Activated naive CD4-positive, alpha-beta T cell (primary cell): ENCODE results near the gene GRIN2C.

Experiments used
- DNase-seq, 4 experiments: peaks; one replicate each; lab custom pipeline; 2025; lab: John Stamatoyannopoulos, UW

Gene GRIN2C

DNA sequence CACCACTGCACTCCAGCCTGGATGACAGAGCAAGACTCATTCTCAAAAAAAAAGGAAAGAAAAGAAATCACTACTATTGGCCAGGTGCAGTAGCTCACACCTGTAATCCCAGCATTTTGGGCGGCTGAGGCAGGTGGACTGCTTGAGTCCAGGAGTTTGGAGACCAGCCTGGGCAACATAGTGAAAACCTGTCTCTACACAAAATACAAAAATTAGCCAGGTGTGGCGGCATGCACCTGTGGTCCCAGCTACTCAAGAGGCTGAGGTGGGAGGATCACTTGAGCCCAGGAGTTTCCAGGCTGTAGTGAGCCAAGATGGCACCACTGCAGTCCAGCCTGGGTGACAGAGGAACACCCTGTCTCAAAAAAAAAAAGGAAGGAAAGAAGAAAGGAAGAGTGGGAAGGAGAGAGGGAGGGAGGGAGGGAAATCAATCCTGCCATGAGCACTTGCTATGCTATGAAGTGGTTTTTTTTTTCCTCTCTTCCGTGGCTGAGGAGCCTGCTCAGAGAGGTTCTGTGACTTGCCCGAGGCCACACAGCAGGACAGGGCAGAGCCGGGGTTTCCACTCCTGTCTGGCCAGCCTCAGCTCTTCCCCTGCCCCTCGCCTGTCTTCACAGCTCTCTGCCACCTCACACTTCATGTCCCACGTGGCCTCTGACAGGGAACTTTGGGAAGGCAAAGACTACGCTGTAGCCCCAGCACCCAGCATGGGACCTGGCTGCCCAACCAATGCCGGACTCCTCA is 10.9 kb downstream of the GRIN2C start:
- no peak for DNase-seq

DNA sequence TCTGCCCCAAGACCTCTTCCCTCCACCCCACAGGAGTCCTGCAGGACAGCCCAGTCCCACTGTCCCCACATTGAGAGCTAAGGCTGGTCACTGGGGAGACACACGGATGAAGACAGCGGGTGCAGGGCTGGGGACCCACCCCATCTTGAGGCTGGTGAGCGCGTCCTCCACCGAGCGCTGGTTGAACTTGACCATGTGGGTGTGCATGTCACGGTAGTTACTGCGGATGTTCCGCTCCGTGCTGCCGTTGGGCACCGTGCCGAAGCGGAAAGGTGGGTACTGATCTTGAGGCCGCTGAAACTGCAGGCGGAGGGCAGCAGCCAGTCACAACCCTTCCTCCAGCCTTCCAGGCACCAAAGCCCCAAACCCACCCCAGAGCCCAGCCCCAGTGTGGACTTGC is 13.1 kb downstream of the GRIN2C start:
- no peak for DNase-seq

DNA sequence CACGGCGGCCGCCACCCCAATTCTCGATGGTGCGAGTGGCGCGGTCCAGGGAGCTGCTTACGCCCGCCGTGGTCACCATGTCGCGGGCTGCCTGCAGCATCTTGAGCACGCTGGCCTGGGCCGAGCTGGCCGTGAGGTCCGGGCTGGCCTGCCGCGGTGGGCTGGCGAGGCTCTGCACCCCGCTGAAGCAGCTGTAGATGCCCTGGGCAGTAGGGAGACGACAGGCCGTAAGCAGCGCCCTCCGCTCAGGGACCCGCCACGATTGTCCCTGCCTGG is 16.4 kb downstream of the GRIN2C start:
- no peak for DNase-seq

GRCh38 chr17:74842599-74843351 is 16.9 kb downstream of the GRIN2C start:
- DNase-seq: no peak

- DNase-seq: no peak
These were observed 17.5 kb downstream of the GRIN2C start for GRCh38 chr17:74842146-74842598.

- DNase-seq: no peak
These were observed 18.6 kb downstream of the GRIN2C start for GRCh38 chr17:74840989-74841666.

DNA sequence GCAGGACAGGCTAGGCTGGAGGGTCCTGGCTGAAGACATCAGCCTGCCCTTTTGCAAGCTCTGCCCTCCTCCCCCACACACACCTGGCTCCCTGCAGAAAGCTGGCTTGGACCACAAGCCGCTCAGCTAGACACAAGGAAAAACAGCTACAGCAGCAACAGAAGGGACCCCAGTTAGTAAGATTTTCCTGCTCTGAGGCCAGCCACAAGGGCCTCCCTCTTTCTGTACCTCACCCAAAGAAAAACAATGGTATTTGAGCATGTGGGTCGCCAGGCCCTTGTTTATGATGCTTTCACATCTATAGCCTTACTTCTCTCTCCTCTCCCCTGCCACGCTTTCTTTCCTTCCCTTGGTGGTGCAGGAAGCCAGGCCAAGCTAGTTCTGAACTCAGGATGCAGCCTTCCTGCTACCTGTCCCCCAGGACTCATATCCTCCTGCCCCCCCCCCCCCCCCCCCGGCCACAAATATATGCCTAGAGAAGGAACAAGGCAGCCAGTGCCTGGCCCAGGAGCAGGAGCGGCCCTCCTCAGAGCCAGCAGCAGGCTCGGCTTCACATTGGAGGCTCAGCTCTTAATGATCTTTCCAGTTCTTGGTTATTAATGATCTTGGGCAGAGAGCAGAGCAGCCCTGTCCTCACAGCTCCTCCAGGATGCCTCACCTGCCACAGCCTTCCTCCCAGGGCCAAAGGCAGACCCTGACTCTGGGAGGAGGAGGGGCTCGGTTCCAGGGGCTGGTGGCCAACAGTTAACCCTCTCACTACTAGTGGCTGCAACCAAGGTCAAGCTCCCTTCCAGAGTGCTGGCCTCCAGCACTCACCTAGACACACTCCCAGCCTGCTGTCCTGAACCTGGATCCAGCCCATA is 19.5 kb downstream of the GRIN2C start:
- DNase-seq: no peak

DNA sequence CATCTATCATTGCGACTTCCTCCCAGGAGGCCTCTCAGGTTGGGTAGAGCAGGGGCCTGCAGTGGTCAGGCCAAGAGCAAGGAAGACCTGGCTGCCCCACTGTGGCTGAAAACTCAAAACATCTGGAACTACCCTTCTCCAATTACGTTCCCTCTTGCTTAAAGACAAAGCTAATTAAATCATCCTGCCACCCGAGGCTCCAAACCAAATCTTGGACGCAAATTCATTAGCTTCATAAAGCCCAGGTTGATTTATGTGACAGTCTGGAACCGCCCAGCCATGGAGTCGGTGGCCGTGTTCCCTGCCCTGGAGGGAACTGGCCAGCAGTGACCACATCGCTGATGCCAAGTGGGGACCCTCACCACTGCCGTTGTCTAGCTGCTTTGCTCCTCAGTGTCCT is 21.4 kb downstream of the GRIN2C start:
- DNase-seq: no peak

DNA sequence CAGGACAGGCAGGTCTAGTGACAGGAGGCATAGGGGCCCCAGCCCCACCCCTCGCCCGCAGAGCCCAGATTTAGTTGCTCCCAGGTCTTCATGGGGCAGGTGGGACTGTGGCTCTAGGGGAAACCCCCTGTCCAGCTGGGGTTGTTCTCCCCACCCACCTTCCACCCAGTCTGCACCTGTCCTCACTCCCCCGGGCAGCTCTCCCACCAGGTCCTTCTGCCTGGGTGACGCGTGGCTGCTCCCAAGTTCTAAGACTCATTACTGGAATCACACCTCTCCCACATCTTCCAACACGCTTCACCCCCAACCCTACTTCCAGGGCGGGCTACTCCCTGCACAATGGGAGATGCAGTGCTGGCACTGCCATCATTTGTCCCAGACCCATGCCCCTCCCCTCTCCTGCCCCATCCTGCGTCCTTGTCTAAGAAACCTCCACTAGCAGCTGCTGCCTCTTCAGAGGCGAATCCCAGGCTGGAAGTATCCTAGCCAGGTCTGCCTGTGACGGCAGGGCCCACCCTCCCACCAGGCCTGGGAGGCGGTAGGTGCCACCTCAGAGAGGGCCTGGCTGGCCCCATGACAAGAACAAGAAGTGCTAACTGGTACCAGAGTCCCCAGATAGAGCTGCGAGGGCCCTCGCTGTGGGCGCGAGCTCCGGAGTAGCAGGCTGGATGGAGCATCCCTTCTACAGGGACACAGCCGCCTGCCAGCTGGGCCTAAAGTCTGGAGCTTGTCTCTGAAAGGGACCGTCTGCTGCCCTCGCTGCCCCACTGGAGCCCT is 22.8 kb downstream of the GRIN2C start:
- DNase-seq: no peak

- DNase-seq: no peak
These were observed 23.5 kb downstream of the GRIN2C start for GRCh38 chr17:74836191-74836590.

GRCh38 chr17:74833501-74834377 is 25.9 kb downstream of the GRIN2C start:
- DNase-seq: no peak

DNA sequence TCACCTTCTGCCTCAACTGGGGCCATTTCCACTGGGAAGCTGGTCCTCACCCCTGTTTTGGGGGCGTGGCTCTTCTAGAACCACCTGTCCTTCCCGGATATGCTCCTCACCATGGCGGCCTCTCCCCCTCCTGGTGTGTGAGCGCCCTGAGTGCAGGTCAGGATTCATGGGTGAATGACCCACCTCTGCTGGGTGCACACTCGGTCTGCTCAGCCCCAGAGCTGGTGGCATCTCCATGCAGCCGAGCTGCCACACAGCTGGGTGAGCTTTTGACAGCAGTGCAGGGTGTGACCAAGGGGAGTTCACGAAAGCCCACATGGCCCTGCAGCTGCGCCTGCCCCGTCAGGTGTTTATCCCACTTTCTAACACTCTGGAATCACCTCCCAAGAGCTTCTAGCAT is 27.3 kb downstream of the GRIN2C start:
- no peak for DNase-seq

DNA sequence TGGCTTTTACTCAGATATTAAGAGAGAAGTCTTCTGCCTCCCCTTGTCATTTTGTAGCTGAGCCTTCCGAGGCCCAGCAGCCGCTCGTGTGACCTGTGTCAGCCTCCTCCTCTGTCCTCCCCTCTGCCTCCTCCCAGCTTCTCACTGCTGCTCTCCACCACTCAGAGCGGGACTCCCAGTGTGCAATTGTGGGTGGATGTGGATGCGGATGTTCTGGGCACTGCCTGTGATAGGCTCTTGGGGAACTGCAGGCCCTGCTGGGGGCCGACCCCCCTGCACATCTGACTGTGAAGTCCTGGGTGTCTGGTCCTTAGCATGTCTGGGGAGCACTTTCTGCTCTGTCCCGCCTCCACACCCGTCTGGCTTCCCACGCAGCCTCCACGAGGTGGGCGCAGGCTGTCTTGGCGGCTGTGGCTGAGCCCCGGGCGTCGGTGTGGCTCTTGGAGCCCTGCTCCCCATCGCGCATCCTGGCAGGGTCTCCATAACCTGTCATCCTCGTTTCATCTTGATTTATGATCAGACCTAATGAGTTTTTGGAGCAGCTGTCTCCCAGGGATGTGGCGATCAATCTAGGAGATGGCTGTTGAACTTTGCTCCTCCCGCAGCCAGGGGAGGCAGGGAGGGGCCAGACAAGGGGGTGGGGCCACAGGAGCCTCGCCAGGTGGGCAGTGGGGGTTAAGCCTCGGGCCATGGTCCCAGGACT is 28.1 kb downstream of the GRIN2C start:
- DNase-seq: no peak

GRCh38 chr17:74830861-74831260 is 28.8 kb downstream of the GRIN2C start:
- no peak for DNase-seq

- no peak for DNase-seq
These were observed 31.9 kb downstream of the GRIN2C start for GRCh38 chr17:74827800-74828199.

DNA sequence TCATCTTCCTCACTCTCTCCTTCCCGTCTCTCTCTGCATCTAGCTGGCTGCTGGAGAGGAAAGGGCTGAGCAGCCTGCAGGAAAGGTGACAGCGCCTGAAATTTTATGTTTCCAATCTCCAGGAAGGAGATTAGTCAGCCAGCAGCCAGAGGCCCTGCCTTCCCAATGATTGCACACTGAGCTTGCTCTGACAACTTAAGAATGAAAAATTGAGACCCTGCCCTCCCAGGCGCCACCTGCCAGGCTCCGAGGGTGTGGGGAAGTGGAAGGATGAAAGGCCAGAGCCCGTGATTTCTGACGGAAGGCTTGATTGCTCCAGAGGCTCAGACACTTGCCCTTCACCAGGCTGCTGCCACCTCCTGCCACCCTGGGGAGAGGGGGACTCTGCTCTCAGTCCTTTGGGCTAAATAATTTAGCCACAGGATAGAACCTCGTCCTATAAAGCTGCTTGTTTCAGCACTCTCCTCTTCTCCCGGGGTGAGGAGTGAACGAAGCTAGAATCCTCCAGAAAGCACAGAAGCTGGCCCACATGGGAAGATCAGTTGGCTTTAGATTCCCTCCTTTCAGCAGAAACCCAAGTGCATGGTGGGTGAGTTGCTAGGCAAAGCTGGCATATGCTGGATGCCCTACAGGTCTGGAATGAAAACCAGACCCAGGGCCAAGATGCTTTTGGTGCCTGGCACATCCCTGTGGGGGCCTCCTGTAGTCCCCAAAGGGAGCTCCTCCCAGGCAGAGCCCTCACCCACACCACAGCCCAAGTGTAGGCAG is 33.5 kb downstream of the GRIN2C start:
- no peak for DNase-seq

- no peak for DNase-seq
These were observed 34.6 kb downstream of the GRIN2C start for GRCh38 chr17:74824961-74825627.

DNA sequence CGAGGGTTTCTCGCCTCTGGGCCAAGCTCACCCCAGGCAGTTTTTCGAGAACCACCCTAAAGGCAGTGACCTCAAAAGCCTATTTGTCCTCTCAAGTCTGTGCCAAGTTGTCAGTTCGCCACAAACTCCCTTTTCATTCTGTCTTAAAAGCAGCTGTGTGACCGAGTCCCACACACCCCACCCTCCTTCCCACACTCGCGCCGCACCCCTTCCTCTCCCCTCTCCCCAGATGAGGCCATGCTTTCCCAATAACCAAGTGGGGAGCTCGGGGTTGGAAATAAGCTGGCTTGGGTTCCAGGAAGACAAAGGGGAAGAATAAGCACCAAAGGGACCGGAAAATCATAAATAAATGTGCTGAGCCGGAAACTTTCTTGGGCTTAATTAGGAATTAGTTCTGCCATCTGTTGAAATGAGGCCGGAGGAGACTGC is 36.7 kb downstream of the GRIN2C start:
- no peak for DNase-seq
